Right cardiac atrium (tissue), 5 donors: ENCODE data around the gene KLF7. TPM values are rescaled to one million over a fixed set of nuclear protein-coding genes. Genes with fewer than 3 reads are reported as not detected.

ENCODE experiments used
- ATAC-seq, 2 donors: fragments of 200-7000 bp; cut with Tn5 transposase; one replicate each; pipeline versions ENCODE4 v1.8.0 to v1.9.1; 2020; ENCODE audit warnings: moderate library complexity in 2 of 2, mild to moderate bottlenecking in 1 of 2
- DNase-seq, 3 donors: peaks; one replicate each; pipeline ENCODE4 v3.0.0-alpha.2; 2020
- H3K27ac ChIP-seq: one replicate; pipeline ENCODE4 v1.5.1; 2013; ENCODE audit warnings: mild to moderate bottlenecking, low read length, control low read depth, moderate library complexity
- H3K27me3 ChIP-seq: one replicate; pipeline ENCODE4 v1.6.1; 2013; ENCODE audit not compliant: control insufficient read depth, insufficient read depth
- H3K4me1 ChIP-seq: one replicate; pipeline ENCODE4 v1.6.1; 2013; ENCODE audit warnings: low read length; ENCODE audit not compliant: control insufficient read depth, insufficient read depth
- H3K4me3 ChIP-seq: one replicate; pipeline ENCODE4 v1.5.1; 2013; ENCODE audit warnings: low read length, control low read depth
- H3K9me3 ChIP-seq: one replicate; pipeline ENCODE4 v1.6.1; 2013; ENCODE audit warnings: low read length; ENCODE audit not compliant: control insufficient read depth
- WGBS: extraction: QIAGEN DNeasy Blood & Tissue Kit; methylation state at CpG from one replicate; pipeline ENCODE4 v1.1.7; 2013; 5-methylcytosine and 5-hydroxymethylcytosine counted together
- intact Hi-C, 4 donors: fragments of 100-400 bp; cut with DNase I; formaldehyde crosslinking; loops; one replicate each; pipeline versions ENCODE4 v1.11.0 to v1.14.0; 2022 to 2023
- polyA plus RNA-seq: library from polyadenylated mRNA; stranded (reverse); fragments of 200-250 nt; gene quantifications from one replicate; pipeline ENCODE4 v1.2.3, GENCODE V29; 2013
- total RNA-seq, 4 donors: library from RNA; stranded (reverse); fragmentation: NEBNext Ultra II Directional; extraction: Animal tissue kit (Norgen Biotek cat#: 25700); gene quantifications; one replicate each; pipeline ENCODE4 v1.2.1, GENCODE V29; 2021
- donor health status: healthy with polysubstance abuse.
- donor health status: DM: no; HTN: yes; CAD: no.
- donor health status: DM: no; HTN: no; CAD: no.
- donor health status: DM: no; HTN: yes; CAD: no; lungs with severe emphysema.
- donor health status: DM: yes; HTN: yes; CAD: no.

KLF7 gene
- total and polyA plus RNA-seq, 5 donors, result 6.0 to 35.6 (median 22.7) TPM

GRCh38 chr2:207135340-207135739, 30.4 kb downstream of the KLF7 start:
- DNase-seq, result no peak
- intact Hi-C loops, result no loop called here
- Histone ChIP-seq H3K9me3 (no peaks in the 10 kb centered on the region), H3K4me3 (no peak overlapping the region), H3K27me3 (no peaks in the 10 kb centered on the region), H3K27ac (peak overlapping the region; percentile 7), H3K4me1 (peaks cover 37% of the 10 kb centered on the region)
- no peak for ATAC-seq
- WGBS, result 16% methylated on average over 1 of the region's 1 CpG

- intact Hi-C loops, result no loop called here
- ATAC-seq (peak; percentile 97 to 98), DNase-seq (peak; percentile 73 to 90 (median 83))
- Histone ChIP-seq H3K9me3 (no peaks in the 10 kb centered on the region), H3K27ac (peak overlapping the region; percentile 99), H3K27me3 (no peaks in the 10 kb centered on the region), H3K4me1 (peaks cover 37% of the 10 kb centered on the region), H3K4me3 (no peak overlapping the region)
- 25% methylated on average over 13 of the region's 13 CpGs for whole genome bisulfite sequencing
Measured at GRCh38 chr2:207133820-207134519, 31.8 kb downstream of the KLF7 start.

GRCh38 chr2:207133458-207133819, 32.3 kb downstream of the KLF7 start:
- H3K9me3 ChIP-seq, result no peaks in the 10 kb centered on the region
- H3K4me3 ChIP-seq, result no peak overlapping the region
- peak overlapping the region; percentile 99 for H3K27ac ChIP-seq
- H3K27me3 ChIP-seq, result no peaks in the 10 kb centered on the region
- peak in 1 of 3 donors; percentile 56 for DNase-seq
- intact Hi-C loops, result no loop called here
- 46% methylated on average over 6 of the region's 6 CpGs for WGBS
- peaks cover 37% of the 10 kb centered on the region for H3K4me1 ChIP-seq
- ATAC-seq, result peak; percentile 26 to 42

GRCh38 chr2:207132019-207132418, 33.7 kb downstream of the KLF7 start:
- no peak for DNase-seq
- ATAC-seq, result no peak
- Histone ChIP-seq H3K27ac (peak overlapping the region; percentile 42), H3K27me3 (no peaks in the 10 kb centered on the region), H3K4me3 (no peak overlapping the region), H3K9me3 (no peaks in the 10 kb centered on the region), H3K4me1 (peaks cover 34% of the 10 kb centered on the region)
- intact Hi-C loops, result no loop called here

GRCh38 chr2:207131594-207131993, 34.2 kb downstream of the KLF7 start:
- Histone ChIP-seq H3K27ac (peak overlapping the region; percentile 42), H3K4me3 (no peak overlapping the region), H3K27me3 (no peaks in the 10 kb centered on the region), H3K4me1 (peaks cover 30% of the 10 kb centered on the region), H3K9me3 (no peaks in the 10 kb centered on the region)
- ATAC-seq (no peak), DNase-seq (no peak)
- intact Hi-C loops, result no loop called here
- 51% methylated on average over 2 of the region's 2 CpGs for WGBS

GRCh38 chr2:207130958-207131521, 34.7 kb downstream of the KLF7 start:
- H3K4me3 ChIP-seq, result no peak overlapping the region
- peaks cover 27% of the 10 kb centered on the region for H3K4me1 ChIP-seq
- H3K27ac ChIP-seq, result peak overlapping the region; percentile 30

GRCh38 chr2:207129821-207130220, 35.9 kb downstream of the KLF7 start:
- Histone ChIP-seq H3K4me1 (peaks cover 23% of the 10 kb centered on the region), H3K27me3 (no peaks in the 10 kb centered on the region), H3K4me3 (no peak overlapping the region), H3K27ac (no peak overlapping the region), H3K9me3 (no peaks in the 10 kb centered on the region)
- intact Hi-C loops, result no loop called here
- ATAC-seq, result no peak
- WGBS, result 80% methylated on average over 4 of the region's 4 CpGs
- DNase-seq, result no peak

More at GRCh38 chr2:207130958-207131521, 34.7 kb downstream of the KLF7 start:
- Histone ChIP-seq H3K9me3 (no peaks in the 10 kb centered on the region), H3K27me3 (no peaks in the 10 kb centered on the region)
- intact Hi-C loops, result no loop called here
- ATAC-seq (no peak), DNase-seq (no peak)
- 73% methylated on average over 2 of the region's 2 CpGs for WGBS

- ATAC-seq (no peak), DNase-seq (no peak)
- intact Hi-C loops, result no loop called here
- no peak overlapping the region for H3K4me3 ChIP-seq
- H3K4me1 ChIP-seq, result peaks cover 19% of the 10 kb centered on the region
- no peak overlapping the region for H3K27ac ChIP-seq
- H3K27me3 ChIP-seq, result no peaks in the 10 kb centered on the region
- no peaks in the 10 kb centered on the region for H3K9me3 ChIP-seq
- 92% methylated on average over 4 of the region's 4 CpGs for WGBS
Measured at GRCh38 chr2:207128867-207129266, 36.9 kb downstream of the KLF7 start.

- H3K4me3 ChIP-seq, result no peak overlapping the region
- intact Hi-C loops, result no loop called here
- H3K27ac ChIP-seq, result no peak overlapping the region
- ATAC-seq, result no peak
- 93% methylated on average over 4 of the region's 4 CpGs for WGBS
- DNase-seq, result no peak
- H3K9me3 ChIP-seq, result no peaks in the 10 kb centered on the region
- H3K4me1 ChIP-seq, result peaks cover 15% of the 10 kb centered on the region
- no peaks in the 10 kb centered on the region for H3K27me3 ChIP-seq
Measured at GRCh38 chr2:207126724-207127308, 38.9 kb downstream of the KLF7 start.

- intact Hi-C loops, result no loop called here
- ATAC-seq (no peak), DNase-seq (no peak)
- Histone ChIP-seq H3K4me1 (peaks cover 18% of the 10 kb centered on the region), H3K27ac (no peak overlapping the region), H3K9me3 (no peaks in the 10 kb centered on the region), H3K4me3 (no peak overlapping the region), H3K27me3 (no peaks in the 10 kb centered on the region)
- WGBS, result 90% methylated on average over 31 of the region's 31 CpGs
Measured at GRCh38 chr2:207123776-207124391, 41.9 kb downstream of the KLF7 start.

- DNase-seq (no peak), ATAC-seq (no peak)
- no peaks in the 10 kb centered on the region for H3K27me3 ChIP-seq
- WGBS, result 85% methylated on average over 4 of the region's 4 CpGs
- peaks cover 18% of the 10 kb centered on the region for H3K4me1 ChIP-seq
- no peak overlapping the region for H3K4me3 ChIP-seq
- H3K27ac ChIP-seq, result no peak overlapping the region
- intact Hi-C loops, result no loop called here
- no peaks in the 10 kb centered on the region for H3K9me3 ChIP-seq
Measured at GRCh38 chr2:207123335-207123744, 42.4 kb downstream of the KLF7 start.
